Esophagus (tissue), 2 donors: ENCODE results near the gene FARSA. TPM values are rescaled to one million over a fixed set of nuclear protein-coding genes. Genes with fewer than 3 reads are reported as not detected.
"Not testable (repeated sequence)": the region's sequence is repeated elsewhere in the genome, so short reads cannot be mapped to it uniquely, and the experiment has no call there.

Experiments
- H3K27ac ChIP-seq, 2 donors: one replicate each; pipeline ENCODE4 v1.5.1; 2013; ENCODE audit warnings: low read depth in 2 of 2, mild to moderate bottlenecking in 2 of 2, inconsistent platforms in 1 of 2, low read length in 1 of 2, moderate library complexity in 1 of 2
- H3K27me3 ChIP-seq, 2 donors: one replicate each; pipeline ENCODE4 v1.6.1; 2013; ENCODE audit warnings: low read length in 2 of 2, control low read depth in 1 of 2, mild to moderate bottlenecking in 1 of 2; ENCODE audit not compliant: insufficient read depth in 2 of 2, control insufficient read depth in 1 of 2
- H3K36me3 ChIP-seq, 2 donors: one replicate each; pipeline ENCODE4 v1.6.1; 2013; ENCODE audit warnings: low read length in 1 of 2; ENCODE audit not compliant: control insufficient read depth in 2 of 2, insufficient read depth in 2 of 2
- H3K4me1 ChIP-seq, 2 donors: one replicate each; pipeline ENCODE4 v1.6.1; 2013; ENCODE audit warnings: low read length in 1 of 2; ENCODE audit not compliant: control insufficient read depth in 2 of 2, insufficient read depth in 2 of 2
- H3K4me3 ChIP-seq, 2 donors: one replicate each; pipeline ENCODE4 v1.5.1; 2013; ENCODE audit warnings: low read length in 2 of 2, mild to moderate bottlenecking in 2 of 2, low read depth in 1 of 2, moderate library complexity in 1 of 2
- H3K9me3 ChIP-seq, 2 donors: one replicate each; pipeline ENCODE4 v1.6.1; 2013; ENCODE audit warnings: mild to moderate bottlenecking in 2 of 2, low read depth in 1 of 2, low read length in 1 of 2, moderate library complexity in 1 of 2; ENCODE audit not compliant: control insufficient read depth in 2 of 2, insufficient read depth in 1 of 2
- WGBS, 2 donors: extraction: QIAGEN DNeasy Blood & Tissue Kit; methylation state at CpG; one replicate each; pipeline ENCODE4 v1.1.7; 2013; 5-methylcytosine and 5-hydroxymethylcytosine counted together
- polyA plus RNA-seq, 2 donors: library from polyadenylated mRNA; stranded (reverse); fragments of 200-250 nt; gene quantifications; one replicate each; pipeline ENCODE4 v1.2.3, GENCODE V29; 2013
- donor health status: healthy with polysubstance abuse.
- donor health status: Bipolar disorder and iron deficiency.

The FARSA gene
- polyA plus RNA-seq, 2 donors, result 29.1 to 49.3 TPM

DNA sequence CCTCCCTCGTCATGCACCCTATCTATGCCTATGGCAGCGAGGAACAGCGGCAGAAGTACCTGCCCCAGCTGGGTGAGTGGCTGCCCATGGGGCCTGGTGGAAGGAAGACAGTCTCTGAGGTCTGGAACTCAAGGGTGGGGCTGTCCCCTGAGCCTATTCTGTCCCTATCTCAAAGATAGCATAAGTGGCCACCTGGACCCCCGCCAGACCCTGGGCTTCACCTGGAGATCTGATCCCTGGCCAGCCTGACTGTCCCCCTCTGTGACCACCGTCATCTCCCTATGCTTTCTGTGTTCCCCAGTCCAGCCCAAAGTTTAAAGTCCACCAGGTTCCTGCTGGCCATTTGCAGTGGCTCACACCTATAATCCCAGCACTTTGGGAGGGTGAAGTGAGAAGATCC, 39.9 kb downstream of the FARSA start:
- 94 to 96% methylated on average over 5 of the region's 5 CpGs for WGBS, 2 donors
- H3K36me3 ChIP-seq, result peaks cover 4 to 28% of the 10 kb centered on the region in 2 donors

DNA sequence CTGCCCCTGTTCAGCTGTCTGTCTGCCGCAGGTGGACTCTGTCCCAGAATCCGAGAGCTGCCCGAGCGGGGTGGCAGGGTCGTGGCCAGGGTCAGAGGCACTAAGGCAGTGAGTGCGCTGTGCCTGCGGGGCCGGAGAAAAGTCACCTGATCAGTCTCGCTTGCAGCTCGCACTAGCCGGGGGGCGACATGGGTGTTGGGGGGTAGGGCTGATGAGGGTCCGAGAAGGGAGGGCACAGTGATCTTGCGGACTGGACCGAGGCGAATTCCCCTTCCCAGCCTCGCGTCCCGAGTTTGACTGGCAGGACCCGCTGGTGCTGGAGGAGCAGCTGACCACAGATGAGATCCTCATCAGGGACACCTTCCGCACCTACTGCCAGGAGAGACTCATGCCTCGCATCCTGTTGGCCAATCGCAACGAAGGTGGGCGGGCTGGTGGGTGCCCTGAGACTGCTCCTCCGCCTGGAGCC, 41.9 kb downstream of the FARSA start:
- peak overlapping the region in 1 of 2 donors; percentile 90 for H3K27ac ChIP-seq
- peaks cover 2 to 11% of the 10 kb centered on the region in 2 donors for H3K4me1 ChIP-seq
- no peaks in the 10 kb centered on the region for H3K27me3 ChIP-seq
- H3K9me3 ChIP-seq, result no peaks in the 10 kb centered on the region
- peaks cover 4 to 18% of the 10 kb centered on the region in 2 donors for H3K36me3 ChIP-seq
- peak overlapping the region; percentile 83 to 94 for H3K4me3 ChIP-seq
- 4 to 9% methylated on average over 26 of the region's 26 CpGs for WGBS, 2 donors

More for the DNA sequence above, 39.9 kb downstream of the FARSA start:
- Histone ChIP-seq H3K27me3 (no peaks in the 10 kb centered on the region), H3K9me3 (no peaks in the 10 kb centered on the region), H3K4me3 (no peak overlapping the region), H3K27ac (no peak overlapping the region), H3K4me1 (peaks cover 2 to 11% of the 10 kb centered on the region in 2 donors)

DNA sequence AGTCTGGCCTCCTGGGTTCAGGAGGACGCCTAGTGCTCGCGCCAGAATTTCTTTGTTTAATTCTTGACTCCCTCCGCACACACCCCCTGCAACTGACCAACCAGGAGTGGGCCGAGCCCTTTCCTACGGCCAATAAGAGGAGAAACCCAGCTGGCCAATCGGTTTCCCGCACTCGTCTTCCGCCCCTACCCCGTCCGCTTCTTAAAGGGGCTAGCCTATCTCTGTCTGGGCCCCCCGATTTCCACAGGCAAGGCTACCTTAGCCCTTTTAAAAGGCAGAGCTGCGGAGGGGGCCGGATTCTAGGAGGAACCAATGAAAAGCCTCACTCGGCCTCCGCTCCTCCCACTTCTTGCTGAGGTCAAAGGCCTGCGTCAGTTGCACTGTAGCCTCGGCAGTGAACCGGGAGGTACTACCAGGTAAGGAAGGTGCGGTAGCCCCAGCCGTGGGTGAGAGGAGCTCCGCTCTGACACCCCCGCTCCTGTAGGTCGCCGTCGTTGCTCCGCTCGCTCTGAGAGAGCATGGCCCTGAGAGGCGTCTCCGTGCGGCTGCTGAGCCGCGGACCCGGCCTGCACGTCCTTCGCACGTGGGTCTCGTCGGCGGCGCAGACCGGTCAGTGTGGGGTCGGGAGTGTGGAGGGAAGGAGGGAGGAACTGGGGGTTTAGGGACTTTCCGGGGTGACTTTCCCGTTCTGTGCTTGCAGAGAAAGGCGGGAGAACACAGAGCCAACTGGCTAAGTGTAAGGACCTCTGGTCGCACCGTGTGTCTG, 42.5 kb downstream of the FARSA start, which contains the start of gene GCDH:
TSS of gene GCDH (plus strand) at position 374 of the 766 bp plus-strand sequence. CDS start at position 519, 145 bp downstream.
- H3K27ac ChIP-seq, result peak within 1 kb of the TSS; percentile 70 to 90

DNA sequence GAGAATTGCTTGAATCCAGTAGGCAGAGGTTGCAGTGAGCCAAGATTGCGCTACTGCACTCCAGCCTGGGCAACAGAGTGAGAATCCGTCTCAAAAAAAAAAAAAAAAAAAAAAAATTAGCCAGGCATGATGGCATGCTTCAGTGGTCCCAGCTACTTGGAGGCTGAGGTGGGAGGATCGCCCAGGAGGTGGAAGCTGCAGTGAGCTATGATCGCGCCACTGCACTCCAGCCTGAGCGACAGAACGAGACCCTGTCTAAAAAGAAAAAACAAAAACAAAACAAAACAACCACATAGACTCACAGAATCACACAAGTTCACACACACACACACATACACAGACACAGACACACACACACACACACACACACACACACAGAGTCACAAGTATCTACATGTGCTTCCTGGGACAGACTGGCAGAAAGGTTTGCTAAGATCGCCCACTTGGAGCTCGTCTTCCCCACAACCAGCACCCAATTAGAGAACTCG, 43.2 kb downstream of the FARSA start:
- not testable (repeated sequence) for H3K27me3 ChIP-seq, H3K36me3 ChIP-seq, H3K9me3 ChIP-seq
- WGBS, 2 donors, result 30 to 31% methylated on average over 10 of the region's 10 CpGs
- Histone ChIP-seq H3K27ac (peak overlapping the region; percentile 70 to 83), H3K4me1 (peaks cover 4 to 11% of the 10 kb centered on the region in 2 donors), H3K4me3 (peak overlapping the region in 1 of 2 donors; percentile 4)

More for the DNA sequence above, 42.5 kb downstream of the FARSA start, which contains the start of gene GCDH:
- Histone ChIP-seq H3K4me3 (peak within 1 kb of the TSS; percentile 83 to 94), H3K36me3 (peaks cover 0 to 11% of the 10 kb centered on the region in 2 donors), H3K9me3 (no peaks in the 10 kb centered on the region), H3K27me3 (no peaks in the 10 kb centered on the region), H3K4me1 (peaks cover 2 to 11% of the 10 kb centered on the region in 2 donors)
- WGBS, 2 donors, result 0 to 1% methylated on average over 49 of the region's 49 CpGs

DNA sequence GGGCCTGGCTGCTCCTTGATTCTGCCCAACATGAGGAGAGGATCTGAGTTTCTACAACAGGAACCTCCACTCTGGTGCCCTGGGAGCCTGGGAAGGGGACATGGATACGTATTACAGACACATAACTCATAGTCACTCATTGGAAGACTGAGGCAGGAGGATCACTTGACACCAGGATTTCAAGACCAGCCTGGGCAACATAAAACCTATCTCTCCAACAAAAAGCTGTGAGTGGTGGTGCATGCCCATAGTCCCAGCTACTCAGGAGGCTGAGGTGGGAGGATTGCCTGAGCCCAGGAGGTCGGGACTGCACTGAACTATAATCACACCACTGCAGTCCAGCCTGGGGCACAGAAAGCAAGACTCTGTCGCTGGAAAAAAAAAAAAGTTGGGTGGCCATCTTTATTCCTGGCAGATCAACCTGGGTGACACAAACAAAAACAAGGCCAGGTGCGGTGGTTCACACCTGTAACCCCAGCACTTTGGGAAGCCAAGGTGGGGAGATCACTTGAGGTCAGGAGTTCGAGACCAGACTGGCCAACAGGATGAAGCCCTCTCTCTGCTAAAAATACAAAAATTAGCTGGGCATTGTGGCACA, 45.4 kb downstream of the FARSA start:
- H3K4me1 ChIP-seq, result peaks cover 6 to 16% of the 10 kb centered on the region in 2 donors
- H3K27ac ChIP-seq, result no peak overlapping the region
- 74 to 78% methylated on average over 5 of the region's 5 CpGs for WGBS, 2 donors
- H3K4me3 ChIP-seq, result no peak overlapping the region
- H3K27me3 ChIP-seq, result no peaks in the 10 kb centered on the region
- peaks cover 0 to 14% of the 10 kb centered on the region in 2 donors for H3K9me3 ChIP-seq
- peaks cover 0 to under 1% of the 10 kb centered on the region in 2 donors for H3K36me3 ChIP-seq

DNA sequence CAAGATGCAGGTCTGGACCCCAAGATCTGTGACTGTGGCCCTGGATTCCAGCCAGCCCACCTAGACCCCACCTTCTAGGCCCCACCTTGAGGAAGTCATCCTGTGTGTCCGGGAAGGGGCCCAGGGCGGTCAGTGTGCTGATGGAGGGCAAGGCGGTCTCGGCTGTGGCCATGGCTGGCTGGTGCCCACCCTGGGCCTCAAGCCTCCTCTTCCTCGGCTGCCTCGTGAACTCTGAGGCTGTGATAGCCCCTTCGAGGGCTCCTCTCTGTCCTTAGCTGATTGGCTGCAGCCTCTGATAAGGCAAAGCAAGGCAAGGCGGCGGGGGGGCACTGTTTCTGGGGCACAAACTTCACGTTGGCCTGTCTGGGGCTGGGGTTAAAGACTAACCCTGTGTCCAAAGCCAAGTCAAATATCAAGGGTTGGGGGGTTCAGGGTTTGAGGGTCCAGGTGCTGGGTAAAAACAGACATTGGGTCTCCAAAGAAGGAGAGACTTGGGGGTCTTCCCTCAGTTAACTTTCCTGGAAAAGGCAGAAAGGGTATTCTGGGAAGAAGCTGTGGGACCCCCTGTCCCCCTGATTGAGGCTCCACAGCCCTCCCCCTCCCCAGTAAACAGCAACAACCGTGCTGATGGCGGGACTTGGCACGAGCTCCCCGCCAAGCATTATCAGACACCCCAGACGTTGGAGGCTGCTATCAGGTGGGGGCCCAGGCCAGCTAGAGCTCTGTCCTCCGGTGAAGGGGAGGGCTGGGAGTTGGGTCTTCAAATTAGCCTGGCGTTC, 46.4 kb downstream of the FARSA start, which contains the start of gene KLF1:
TSS of gene KLF1 (minus strand) at position 233 of the 779 bp plus-strand sequence. CDS start at position 172, 61 bp downstream.
- Histone ChIP-seq H3K36me3 (no peaks in the 10 kb centered on the region), H3K27me3 (no peaks in the 10 kb centered on the region), H3K9me3 (peaks cover 0 to 14% of the 10 kb centered on the region in 2 donors), H3K4me3 (peak within 1 kb of the TSS in 1 of 2 donors; percentile 37), H3K27ac (no peak within 1 kb of the TSS), H3K4me1 (peaks cover 6 to 16% of the 10 kb centered on the region in 2 donors)
- 75% methylated on average over 17 of the region's 17 CpGs for WGBS, 2 donors

DNA sequence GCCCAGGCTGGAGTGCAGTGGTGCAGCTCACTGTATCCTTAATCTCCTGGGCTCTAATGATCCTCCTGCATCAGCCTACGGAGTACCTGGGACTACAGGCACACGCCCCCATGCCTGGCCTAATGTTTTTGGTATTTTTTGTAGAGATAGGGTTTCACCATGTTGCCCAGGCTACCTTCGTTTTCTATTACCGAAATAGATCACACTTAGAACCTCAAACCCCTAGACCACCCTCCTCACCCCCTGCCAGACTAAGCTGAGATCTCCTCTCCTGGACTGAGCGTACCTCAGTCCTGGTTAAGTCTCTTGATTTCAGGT, 46.9 kb downstream of the FARSA start:
- Histone ChIP-seq H3K27ac (no peak overlapping the region), H3K4me1 (peaks cover 6 to 11% of the 10 kb centered on the region in 2 donors), H3K27me3 (no peaks in the 10 kb centered on the region), H3K36me3 (no peaks in the 10 kb centered on the region), H3K9me3 (peaks cover 0 to 14% of the 10 kb centered on the region in 2 donors), H3K4me3 (no peak overlapping the region)
- 79 to 80% methylated on average over 5 of the region's 5 CpGs for WGBS, 2 donors

DNA sequence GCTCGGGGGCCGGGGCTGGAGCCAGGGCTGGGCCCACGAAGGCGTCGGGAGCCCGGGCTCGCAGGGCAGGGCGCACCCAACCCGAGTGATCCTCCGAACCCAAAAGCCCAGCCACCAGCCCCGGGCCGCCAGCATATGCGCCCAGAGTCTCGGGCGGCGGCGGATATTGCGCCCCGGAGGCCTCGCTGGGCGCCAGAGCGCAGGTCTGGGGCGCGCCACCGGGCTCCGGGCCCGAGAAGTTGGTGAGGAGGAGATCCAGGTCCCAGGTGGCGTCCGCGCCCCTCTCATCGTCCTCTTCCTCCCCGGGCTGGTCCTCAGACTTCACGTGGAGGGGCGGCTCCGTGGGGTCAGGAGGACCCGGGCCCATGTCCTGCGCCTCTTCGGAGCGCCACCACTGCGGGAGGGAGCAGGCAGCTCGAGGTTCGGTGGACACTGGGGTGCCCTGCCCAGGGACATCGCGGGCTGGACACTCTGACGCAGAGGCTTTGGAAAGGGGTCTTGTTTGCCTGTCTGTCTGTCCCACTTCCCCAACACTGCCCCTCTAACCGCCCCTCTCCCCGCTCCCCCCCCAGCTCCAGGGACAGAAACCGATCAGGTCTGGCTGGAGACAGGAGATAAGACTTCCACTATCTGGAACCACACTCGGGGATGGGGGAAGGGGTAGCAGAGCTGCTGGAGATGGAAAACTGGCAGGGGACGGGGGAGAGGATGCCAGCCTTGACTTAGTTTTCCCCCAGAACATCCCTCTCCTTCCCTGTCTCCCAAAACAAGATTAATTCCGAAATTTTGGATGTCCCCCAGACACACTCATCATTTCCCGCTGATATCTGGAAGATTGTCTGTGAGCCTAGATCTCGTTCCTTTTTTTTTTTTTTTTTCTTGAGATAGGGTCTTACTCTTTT, 47.5 kb downstream of the FARSA start:
- 8% methylated on average over 43 to 53 of the region's 53 CpGs for WGBS, 2 donors
- Histone ChIP-seq H3K9me3 (peaks cover 0 to 14% of the 10 kb centered on the region in 2 donors), H3K27me3 (no peaks in the 10 kb centered on the region), H3K4me1 (peaks cover 4 to 9% of the 10 kb centered on the region in 2 donors), H3K36me3 (no peaks in the 10 kb centered on the region), H3K27ac (peak overlapping the region in 1 of 2 donors; percentile 42), H3K4me3 (peak overlapping the region; percentile 30 to 37)
